Liver (tissue), 9 donors: ENCODE results near the gene JDP2. TPM values are rescaled to one million over a fixed set of nuclear protein-coding genes. Genes with fewer than 3 reads are reported as not detected.

Source experiments
- DNase-seq: peaks from one replicate; pipeline ENCODE4 v3.0.0-alpha.2; 2017; ENCODE audit warnings: low spot score
- H3K27ac ChIP-seq, 2 donors: one replicate each; pipeline ENCODE4 v1.7.0; 2013; ENCODE audit warnings: inconsistent platforms in 2 of 2, low read length in 2 of 2, control low read depth in 1 of 2, low read depth in 1 of 2, mild to moderate bottlenecking in 1 of 2
- H3K27me3 ChIP-seq, 4 donors: one replicate each; pipeline versions ENCODE4 v1.6.1 to v1.7.0; 2013; ENCODE audit warnings: low read length in 3 of 4, inconsistent platforms in 1 of 4, mild to moderate bottlenecking in 1 of 4, moderate library complexity in 1 of 4; ENCODE audit not compliant: control insufficient read depth in 4 of 4, insufficient read depth in 4 of 4
- H3K36me3 ChIP-seq, 4 donors: one replicate each; pipeline versions ENCODE4 v1.6.1 to v1.7.0; 2013; ENCODE audit warnings: low read length in 3 of 4, mild to moderate bottlenecking in 3 of 4, low read depth in 1 of 4, moderate library complexity in 1 of 4; ENCODE audit not compliant: control insufficient read depth in 4 of 4, insufficient read depth in 3 of 4
- H3K4me1 ChIP-seq, 4 donors: one replicate each; pipeline versions ENCODE4 v1.6.1 to v1.7.0; 2013; ENCODE audit warnings: low read length in 3 of 4, mild to moderate bottlenecking in 3 of 4, moderate library complexity in 1 of 4; ENCODE audit not compliant: control insufficient read depth in 4 of 4, insufficient read depth in 4 of 4
- H3K4me3 ChIP-seq, 3 donors: one replicate each; pipeline versions ENCODE4 v1.6.1 to v1.7.0; 2013; ENCODE audit warnings: low read length in 3 of 3, control low read depth in 1 of 3, low read depth in 1 of 3, mild to moderate bottlenecking in 1 of 3
- H3K9ac ChIP-seq, 2 donors: one replicate each; pipeline ENCODE4 v1.7.0; 2013; ENCODE audit warnings: low read length in 2 of 2, mild to moderate bottlenecking in 2 of 2, moderate library complexity in 2 of 2, control low read depth in 1 of 2, low read depth in 1 of 2
- H3K9me3 ChIP-seq, 4 donors: one replicate each; pipeline versions ENCODE4 v1.6.1 to v1.7.0; 2013; ENCODE audit warnings: low read length in 3 of 4; ENCODE audit not compliant: control insufficient read depth in 4 of 4
- ATF3 ChIP-seq: IDR thresholded peaks from 2 replicates; pipeline ENCODE4 v1.6.1; 2016; ENCODE audit warnings: antibody characterized with exemption
- EGR1 ChIP-seq, 2 donors: IDR thresholded peaks; 2 replicates each; pipeline ENCODE4 v1.6.1; 2016 to 2018; ENCODE audit warnings: antibody characterized with exemption in 2 of 2, low read depth in 2 of 2
- GABPA ChIP-seq, 2 donors: IDR thresholded peaks in 1 of 2; conservative IDR thresholded peaks in 1 of 2; 2 replicates each; pipeline ENCODE4 v1.6.1; 2016; ENCODE audit warnings: antibody characterized with exemption in 2 of 2, mild to moderate bottlenecking in 1 of 2, moderate library complexity in 1 of 2
- HNF4A ChIP-seq, 2 donors: conservative IDR thresholded peaks; 2 replicates each; pipeline ENCODE4 v1.6.1; 2016; ENCODE audit warnings: antibody characterized with exemption in 2 of 2, mild to moderate bottlenecking in 2 of 2
- HNF4G ChIP-seq: IDR thresholded peaks from 2 replicates; pipeline ENCODE4 v1.6.1; 2016; ENCODE audit warnings: antibody characterized with exemption
- JUND ChIP-seq, 2 donors: IDR thresholded peaks; 2 replicates each; pipeline ENCODE4 v1.6.1; 2016; ENCODE audit warnings: antibody characterized with exemption in 2 of 2
- MAX ChIP-seq: IDR thresholded peaks from 2 replicates; pipeline ENCODE4 v1.6.1; 2016; ENCODE audit warnings: antibody characterized with exemption
- NR2F2 ChIP-seq: IDR thresholded peaks from 2 replicates; pipeline ENCODE4 v1.6.1; 2016; ENCODE audit warnings: antibody characterized with exemption
- RAD21 ChIP-seq, 2 donors: IDR thresholded peaks; 2 replicates each; pipeline ENCODE4 v1.6.1; 2016; ENCODE audit warnings: antibody characterized with exemption in 2 of 2, mild to moderate bottlenecking in 2 of 2
- REST ChIP-seq: IDR thresholded peaks from 2 replicates; pipeline ENCODE4 v1.6.1; 2016; ENCODE audit warnings: antibody characterized with exemption, mild to moderate bottlenecking
- RXRA ChIP-seq, 2 donors: IDR thresholded peaks; 2 replicates each; pipeline ENCODE4 v1.6.1; 2017 to 2018; ENCODE audit warnings: antibody characterized with exemption in 2 of 2, mild to moderate bottlenecking in 1 of 2
- SP1 ChIP-seq: IDR thresholded peaks from 2 replicates; pipeline ENCODE4 v1.6.1; 2018; ENCODE audit warnings: antibody characterized with exemption, mild to moderate bottlenecking
- TAF1 ChIP-seq: conservative IDR thresholded peaks from 2 replicates; pipeline ENCODE4 v1.6.1; 2016; ENCODE audit warnings: antibody characterized with exemption, mild to moderate bottlenecking
- YY1 ChIP-seq: IDR thresholded peaks from 2 replicates; pipeline ENCODE4 v1.6.1; 2016; ENCODE audit warnings: antibody characterized with exemption, mild to moderate bottlenecking
- ZBTB33 ChIP-seq: IDR thresholded peaks from 2 replicates; pipeline ENCODE4 v1.6.1; 2016; ENCODE audit warnings: antibody characterized with exemption
- WGBS: extraction: QIAGEN DNeasy Blood & Tissue Kit; methylation state at CpG from one replicate; pipeline ENCODE4 v1.1.7; 2013; 5-methylcytosine and 5-hydroxymethylcytosine counted together
- polyA plus RNA-seq, 2 donors: library from polyadenylated mRNA; stranded (reverse) in 1 of 2; unstranded in 1 of 2; fragments of 200-250 nt in 1 of 2; fragments of >200 nt in 1 of 2; fragmentation: Nextera tagmentation in 1 of 2; extraction: Ambion mirVana in 1 of 2; gene quantifications; one replicate each; pipeline versions ENCODE4 v1.2.1 to v1.2.3, GENCODE V29; 2013 to 2015
- total RNA-seq, 2 donors: library from RNA; depleted of rRNA; stranded (reverse); fragments of >200 nt; gene quantifications; one replicate each; pipeline ENCODE4 v1.2.3, GENCODE V29; 2014
- donor health status: healthy.
- donor health status: healthy.
- donor health status: healthy.
- donor health status: healthy.
- donor health status: healthy.

The JDP2 gene
- total and polyA plus RNA-seq, 4 donors, result 2.4 to 14.6 (median 8.7) TPM

GRCh38 chr14:75510547-75510946, 82.7 kb downstream of the JDP2 start:
- Histone ChIP-seq H3K27me3 (no peaks in the 10 kb centered on the region), H3K9me3 (peaks cover 0 to 13% (median 1%) of the 10 kb centered on the region in 4 donors), H3K4me3 (no peak overlapping the region), H3K36me3 (no peaks in the 10 kb centered on the region), H3K27ac (no peak overlapping the region), H3K9ac (no peak overlapping the region), H3K4me1 (peaks cover 0 to 2% (median under 1%) of the 10 kb centered on the region in 4 donors)
- 91% methylated on average over 1 of the region's 1 CpG for WGBS
- no peak for TF ChIP-seq MAX
- TF ChIP-seq SP1, result no peak
- TF ChIP-seq RAD21 (IDR thresholded peaks at IDR 0.05), result no peak
- TF ChIP-seq ATF3, result no peak
- TF ChIP-seq JUND (IDR thresholded peaks at IDR 0.05), result no peak
- DNase-seq, result no peak

GRCh38 chr14:75511201-75511600, 83.4 kb downstream of the JDP2 start:
- H3K4me1 ChIP-seq, result peaks cover 0 to 3% (median 1%) of the 10 kb centered on the region in 4 donors
- no peak for DNase-seq

More at GRCh38 chr14:75511201-75511600, 83.4 kb downstream of the JDP2 start:
- no peak overlapping the region for H3K9ac ChIP-seq
- TF ChIP-seq JUND (IDR thresholded peaks at IDR 0.05) (no peak), HNF4A (conservative IDR thresholded peaks at IDR 0.05) (no peak), YY1 (no peak), RAD21 (IDR thresholded peaks at IDR 0.05) (no peak), REST (no peak), MAX (no peak), RXRA (IDR thresholded peaks at IDR 0.05) (no peak), GABPA (IDR thresholded peaks at IDR 0.05 in 1 of 2, conservative IDR thresholded peaks at IDR 0.05 in 1 of 2) (no peak), NR2F2 (no peak), ZBTB33 (no peak), TAF1 (no peak), EGR1 (IDR thresholded peaks at IDR 0.05; ENCODE audit: low read depth in 2 of 2) (no peak), ATF3 (no peak), HNF4G (no peak)
- H3K4me3 ChIP-seq, result no peak overlapping the region
- H3K36me3 ChIP-seq, result no peaks in the 10 kb centered on the region
- H3K9me3 ChIP-seq, result peaks cover 0 to 13% (median 1%) of the 10 kb centered on the region in 4 donors
- H3K27ac ChIP-seq, result no peak overlapping the region
- H3K27me3 ChIP-seq, result no peaks in the 10 kb centered on the region
